GM18499 (cell line): Measurements from ENCODE around the gene UGT2B11.
"Not testable (repeated sequence)": the region's sequence is repeated elsewhere in the genome, so short reads cannot be mapped to it uniquely, and the experiment has no call there.

Experiments used
- ATAC-seq: cut with Tn5 transposase; IDR thresholded peaks from one replicate; pipeline ENCODE4 v1.9.1; 2021; ENCODE audit warnings: moderate number of reproducible peaks; ENCODE audit not compliant: insufficient read depth, unreplicated experiment

Gene UGT2B11

GRCh38 chr4:69170233-69171134 is 44.1 kb downstream of the UGT2B11 start:
- ATAC-seq, result not testable (repeated sequence)

DNA sequence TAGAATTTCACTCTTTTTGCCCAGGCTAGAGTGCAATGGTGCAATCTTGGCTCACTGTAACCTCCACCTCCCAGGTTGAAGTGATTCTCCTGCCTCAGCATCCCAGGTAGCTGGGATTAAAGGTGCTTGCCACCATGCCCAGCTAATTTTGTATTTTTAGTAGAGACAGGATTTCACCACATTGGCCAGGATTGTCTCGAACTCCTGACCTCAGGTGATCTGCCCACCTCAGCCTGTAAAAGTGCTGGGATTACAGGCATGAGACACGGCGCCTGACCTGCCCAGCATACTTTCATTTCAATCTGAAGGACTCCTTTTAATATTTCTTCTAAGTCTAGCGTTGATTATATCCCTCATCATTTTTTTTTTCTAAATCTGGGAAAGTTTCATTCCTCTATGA is 45.4 kb downstream of the UGT2B11 start:
- ATAC-seq, result not testable (repeated sequence)

DNA sequence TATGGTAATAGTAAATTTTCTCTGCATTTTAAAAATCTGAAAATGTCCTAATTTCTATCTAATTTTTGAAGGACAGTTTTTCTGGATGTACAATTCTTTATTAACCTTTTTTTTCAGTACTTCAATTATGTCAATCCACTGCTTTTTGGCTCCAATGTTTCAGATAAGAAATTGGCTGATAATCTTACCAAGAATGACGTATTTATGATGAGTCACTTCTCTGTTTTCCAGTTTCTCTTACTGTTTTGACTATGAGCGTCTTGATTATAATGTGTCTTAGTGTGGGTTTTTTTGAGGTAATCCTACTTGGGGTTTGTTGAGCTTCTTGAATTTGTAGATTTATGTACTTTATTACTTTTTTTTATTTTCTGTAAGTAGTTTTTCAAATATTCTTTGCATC is 47.2 kb downstream of the UGT2B11 start:
- ATAC-seq, result no peak

GRCh38 chr4:69166376-69166775 is 48.2 kb downstream of the UGT2B11 start:
- ATAC-seq, result not testable (repeated sequence)

GRCh38 chr4:69165707-69166106 is 48.8 kb downstream of the UGT2B11 start:
- ATAC-seq, result not testable (repeated sequence)

DNA sequence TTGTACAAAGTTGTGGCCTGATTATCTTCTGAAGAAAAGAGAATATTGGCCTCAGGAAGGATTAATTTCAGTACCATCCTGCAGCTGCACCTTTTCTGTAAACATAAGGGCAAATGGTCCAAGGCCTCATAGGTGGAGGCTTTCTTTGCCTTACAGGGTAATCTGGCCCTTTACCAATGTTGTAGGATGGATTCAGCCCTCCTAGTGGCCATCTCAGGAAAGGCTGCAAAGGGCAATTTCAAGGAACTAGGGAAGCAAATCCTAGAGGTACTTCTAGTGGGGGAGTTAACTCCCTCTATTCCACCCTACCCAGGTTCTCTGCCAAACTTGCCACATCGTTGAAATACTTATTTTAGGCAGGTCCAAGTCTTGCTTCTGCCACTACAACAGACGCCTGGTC is 57.6 kb downstream of the UGT2B11 start:
- ATAC-seq, result no peak

DNA sequence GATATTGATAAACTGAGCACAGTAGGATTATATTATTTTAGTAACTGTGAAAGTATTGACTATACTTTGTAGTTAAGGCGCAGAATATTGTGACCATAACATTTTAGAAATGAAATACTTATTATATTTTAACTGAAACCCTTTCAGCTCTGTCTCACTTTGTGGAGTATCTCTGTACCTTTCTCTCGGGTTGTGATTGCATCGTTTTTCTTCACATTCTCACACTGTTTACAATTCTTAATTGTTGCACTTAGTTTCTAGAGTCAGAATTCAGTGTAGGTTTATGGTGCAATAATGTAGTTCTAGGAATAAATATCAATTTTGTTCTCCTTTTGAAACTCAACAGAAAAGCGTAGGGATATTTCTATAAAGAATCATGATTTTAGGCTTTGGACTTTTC is 60.5 kb downstream of the UGT2B11 start:
- no peak for ATAC-seq
